NCI-H1105 (cell line): ENCODE data around the gene HMGA1.

Experiments used
- DNase-seq: peaks from one replicate; lab custom pipeline; 2025; lab: John Stamatoyannopoulos, UW

Gene HMGA1

DNA sequence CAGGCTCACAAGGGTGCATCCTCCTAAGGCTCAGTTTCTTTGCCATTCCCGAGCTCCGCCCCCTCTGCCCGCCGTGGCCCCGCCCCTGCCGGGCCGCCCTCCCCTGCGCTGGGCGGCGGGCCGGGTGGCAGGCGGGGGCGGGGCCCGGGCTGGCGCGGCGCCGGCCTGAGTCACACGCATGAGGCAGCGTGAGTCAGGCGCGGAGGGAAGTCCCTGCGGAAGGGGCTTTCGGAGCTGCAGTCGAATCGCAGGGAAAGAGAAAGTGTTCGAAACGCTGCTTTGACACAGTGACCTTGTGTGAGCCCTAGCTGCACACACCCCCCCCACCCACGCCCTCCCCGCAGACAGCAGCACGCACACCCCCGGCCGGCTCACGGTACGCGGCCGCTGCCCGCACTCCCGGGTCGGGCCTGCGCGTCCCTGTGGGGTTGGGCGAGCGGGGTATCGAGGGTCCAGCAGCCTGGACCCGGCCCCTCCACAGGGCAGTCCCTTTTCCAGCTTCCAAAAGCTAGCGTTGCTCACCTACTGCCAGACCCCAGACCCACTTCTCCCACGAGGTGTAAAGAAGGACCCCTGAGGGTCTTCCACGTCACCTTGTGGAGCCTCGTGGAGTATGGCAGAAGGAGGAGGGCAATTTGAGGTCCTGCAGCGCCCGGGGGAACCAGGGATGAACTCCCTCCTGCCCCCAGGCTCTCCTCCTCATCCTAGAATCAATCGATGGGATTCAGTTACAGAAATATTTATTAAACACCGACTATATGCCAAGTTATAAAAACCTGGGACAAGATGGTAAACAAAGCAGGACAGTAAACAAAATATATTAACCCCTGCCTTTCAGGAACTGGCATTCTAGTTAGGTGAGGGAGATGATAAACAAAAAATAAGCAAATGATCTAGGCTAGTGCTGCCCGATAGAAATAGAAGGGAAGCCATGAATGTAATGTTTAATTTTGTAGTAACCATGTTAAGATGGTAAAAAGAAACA is 12.4 kb upstream of the HMGA1 start:
- peak; percentile 83 for DNase-seq

DNA sequence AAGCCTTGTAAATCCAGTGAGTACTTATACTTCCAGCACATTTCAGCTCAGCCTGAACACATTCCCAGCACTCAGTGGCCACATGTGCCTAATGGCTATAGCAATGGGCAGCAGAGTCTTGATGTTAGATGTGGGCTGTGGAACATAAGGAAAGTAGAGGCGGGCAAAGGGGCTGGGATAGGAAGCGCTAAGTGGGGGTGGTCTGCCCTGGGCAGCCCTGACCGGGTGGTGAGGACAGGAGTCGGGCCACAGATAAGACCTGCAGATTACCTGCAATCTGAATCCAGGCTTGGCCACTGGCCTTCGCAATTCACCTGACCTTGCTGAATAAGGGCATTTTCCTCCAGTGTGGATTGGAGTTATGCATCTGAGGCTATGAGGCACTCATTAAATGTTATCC is 11.1 kb upstream of the HMGA1 start:
- no peak for DNase-seq

DNA sequence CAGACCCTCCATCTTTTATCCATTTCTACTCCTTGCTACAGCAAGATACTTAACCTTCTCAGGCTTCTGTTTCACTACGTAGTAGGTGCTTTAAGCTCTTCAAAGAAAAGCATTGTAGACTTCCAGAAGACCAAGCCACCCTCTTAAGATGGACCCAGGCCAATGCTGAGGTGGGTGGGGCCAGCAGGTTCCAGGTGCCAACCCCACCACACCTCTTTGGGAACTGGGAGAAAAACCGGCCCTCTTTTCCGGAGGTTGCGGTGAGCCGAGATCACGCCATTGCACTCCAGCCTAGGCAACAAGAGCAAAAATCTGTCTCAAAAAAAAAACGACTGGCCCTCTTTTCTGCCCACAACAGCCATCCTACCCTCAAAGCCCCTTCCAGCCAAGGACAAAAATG is 10.6 kb upstream of the HMGA1 start:
- no peak for DNase-seq

DNA sequence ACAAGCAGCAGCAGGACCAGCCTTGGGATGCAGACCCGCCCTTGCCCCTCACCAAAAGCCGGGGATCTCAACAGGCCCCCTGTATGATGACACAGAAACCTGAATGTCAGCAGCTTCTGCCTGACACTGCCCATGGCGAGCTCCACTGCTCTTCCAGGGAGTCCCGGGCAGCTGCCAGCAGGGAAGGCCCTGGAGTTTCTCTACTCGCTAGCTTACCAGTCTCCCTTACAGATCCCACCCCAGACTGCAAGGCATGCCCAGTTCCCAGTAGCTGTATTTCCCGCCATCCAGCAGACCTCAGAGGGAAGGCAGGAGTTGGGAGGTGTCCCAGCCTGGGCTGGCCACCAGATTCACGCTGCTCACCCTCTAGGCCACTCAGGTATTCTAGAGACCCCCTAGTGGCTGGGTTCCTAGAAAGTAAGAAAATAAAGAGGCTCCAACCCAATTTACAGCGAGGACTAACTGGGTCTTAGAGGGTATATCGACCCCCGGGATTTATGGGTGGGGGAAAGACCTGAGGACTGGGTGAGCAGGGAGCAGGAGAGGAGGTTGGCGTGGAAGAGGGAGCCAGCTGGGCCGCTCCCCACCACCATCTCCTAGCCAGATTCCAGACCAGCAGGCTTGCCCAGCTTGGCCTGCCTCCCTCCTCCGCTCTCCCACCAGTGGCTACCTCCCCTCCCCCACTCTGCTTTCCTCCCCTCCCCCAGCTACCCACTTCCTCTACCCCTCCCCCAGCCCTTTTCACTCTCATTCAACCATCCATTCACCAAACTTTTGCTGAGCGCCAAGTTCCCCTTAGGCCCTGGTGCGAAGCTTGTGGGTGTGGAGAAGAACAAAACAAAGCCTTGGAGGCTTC is 9.7 kb upstream of the HMGA1 start:
- DNase-seq = no peak

DNA sequence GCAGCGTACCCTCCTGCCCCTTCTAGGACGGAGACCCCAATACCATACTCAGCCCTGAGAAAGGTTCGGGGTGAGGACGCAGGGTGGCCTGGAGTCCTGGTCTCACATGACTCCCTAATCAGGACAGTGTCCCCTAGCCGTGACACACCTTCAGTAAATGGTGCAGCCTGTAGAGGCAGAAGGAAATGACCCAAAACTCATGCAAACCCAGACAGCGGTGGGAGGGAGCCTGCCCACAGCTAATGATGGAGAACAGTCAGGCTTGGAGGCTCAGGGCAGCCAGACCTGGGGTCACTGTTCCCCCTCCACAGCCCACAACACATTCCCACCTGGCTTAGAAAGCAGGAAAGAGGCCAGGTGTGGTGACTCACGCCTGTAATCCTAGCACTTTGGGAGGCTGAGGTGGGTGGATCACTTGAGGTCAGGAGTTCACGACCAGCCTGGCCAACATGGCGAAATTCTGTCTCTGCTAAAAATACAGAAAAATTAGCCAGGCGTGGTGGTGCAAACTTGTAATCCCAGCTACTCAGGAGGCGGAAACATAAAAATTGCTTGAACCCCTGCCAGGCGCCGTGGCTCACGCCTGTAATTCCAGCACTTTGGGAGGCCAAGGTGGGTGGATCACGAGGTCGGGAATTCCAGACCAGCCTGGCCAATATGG is 8.8 kb upstream of the HMGA1 start:
- DNase-seq = no peak

DNA sequence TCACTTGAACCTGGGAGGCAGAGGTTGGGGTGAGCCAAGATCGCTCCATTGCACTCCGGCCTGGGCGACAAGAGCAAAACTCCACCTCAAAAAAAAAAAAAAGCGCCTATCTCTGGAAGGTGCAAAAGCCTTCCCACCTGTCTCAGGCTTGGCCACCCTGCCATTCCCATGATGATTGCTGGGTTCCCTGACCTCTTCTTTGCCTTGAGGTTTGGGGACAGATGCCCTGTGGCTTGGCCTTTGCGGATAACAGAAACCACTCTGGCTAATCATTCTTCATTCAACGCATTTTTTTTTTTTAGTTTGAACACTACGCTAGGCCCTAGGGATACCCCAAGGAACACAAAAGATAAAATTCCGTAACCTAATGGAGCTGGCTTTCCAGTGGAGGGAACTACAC is 6.8 kb upstream of the HMGA1 start:
- no peak for DNase-seq

DNA sequence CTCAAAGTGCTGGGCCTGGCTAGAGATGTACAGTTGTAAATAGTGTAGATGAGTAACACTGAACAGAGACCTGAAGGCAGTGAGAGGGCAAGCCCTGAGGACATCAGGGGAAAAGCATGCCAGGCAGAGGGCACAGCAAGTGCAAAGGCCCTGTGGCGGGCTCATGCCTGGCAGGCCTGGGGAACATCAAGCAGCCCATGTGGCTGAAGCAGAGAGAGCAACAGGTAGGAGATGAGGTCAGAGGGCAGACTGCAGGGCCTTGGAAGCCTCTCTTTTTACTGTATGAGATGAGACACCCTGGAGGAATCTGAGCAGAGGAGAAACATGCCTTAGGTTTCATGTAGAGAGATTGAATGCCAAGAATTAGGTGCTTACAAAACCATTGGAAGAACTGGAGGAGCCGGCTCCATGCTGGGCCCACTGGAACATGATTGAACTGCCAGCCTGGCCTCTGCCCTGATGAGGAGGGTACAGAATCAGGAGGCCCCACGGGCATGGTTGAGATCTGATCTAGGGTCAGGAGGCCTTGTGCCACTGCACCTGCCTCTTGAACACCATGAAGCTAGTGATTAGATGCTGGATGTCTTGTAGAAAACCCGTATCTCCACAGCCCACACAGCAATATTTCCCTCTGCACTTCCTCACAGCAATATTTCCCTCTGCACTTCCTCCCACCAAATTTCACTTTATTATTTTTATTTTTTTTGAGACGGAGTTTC is 5.9 kb upstream of the HMGA1 start:
- no peak for DNase-seq

DNA sequence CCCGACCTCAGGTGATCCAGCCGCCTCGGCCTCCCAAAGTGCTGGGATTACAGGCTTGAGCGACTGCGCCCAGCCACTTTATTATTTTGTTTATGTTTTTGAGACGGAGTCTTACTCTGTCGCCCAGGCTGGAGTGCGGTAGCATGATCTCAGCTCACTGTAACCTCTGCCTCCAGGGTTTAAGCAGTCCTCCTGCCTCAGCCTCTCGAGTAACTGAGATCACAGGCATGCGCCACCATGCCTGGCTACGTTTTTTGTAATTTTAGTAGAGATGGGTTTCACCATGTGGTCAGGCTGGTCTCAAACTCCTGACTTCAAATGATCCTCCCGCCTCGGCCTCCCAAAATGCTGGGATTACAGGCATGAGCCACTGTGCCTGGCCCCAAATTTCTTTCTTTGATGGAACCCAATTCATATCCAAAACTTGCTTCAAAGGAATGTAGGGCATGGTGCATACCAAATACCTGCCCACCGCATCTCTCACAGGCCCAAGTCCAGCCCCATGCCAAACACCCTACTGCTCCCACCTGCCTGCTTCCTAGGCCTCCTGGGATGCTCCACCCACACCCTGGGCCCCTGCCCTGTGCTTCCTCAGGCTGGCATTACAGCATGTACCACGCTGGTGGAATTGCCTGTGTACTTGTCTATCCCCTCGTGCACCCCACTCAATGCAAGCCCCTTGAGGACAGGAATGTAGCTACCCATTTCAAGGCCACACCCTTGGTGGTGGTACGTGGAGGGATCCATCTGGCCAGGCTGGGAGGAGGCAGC is 4.9 kb upstream of the HMGA1 start:
- DNase-seq = no peak

DNA sequence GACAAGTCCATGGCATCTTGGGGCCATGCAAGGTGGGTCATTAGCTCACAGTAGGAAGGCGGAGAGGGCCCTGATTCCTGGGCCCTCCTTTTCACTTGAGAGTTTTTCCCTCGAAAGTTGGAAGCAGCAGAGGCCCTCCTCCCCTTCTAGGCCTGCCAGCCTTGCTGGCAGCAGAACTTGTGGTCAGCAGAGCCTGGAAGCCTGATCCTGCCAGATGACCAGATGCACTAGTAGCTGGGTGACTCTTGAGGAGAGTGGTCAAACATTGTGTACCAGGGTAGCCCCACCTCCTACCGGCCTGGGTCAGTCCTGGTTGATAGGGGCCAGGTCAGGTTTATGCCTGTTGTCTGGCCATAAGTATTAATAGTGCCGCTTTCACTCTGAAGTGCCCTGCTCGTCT is 3.8 kb upstream of the HMGA1 start:
- DNase-seq = no peak

DNA sequence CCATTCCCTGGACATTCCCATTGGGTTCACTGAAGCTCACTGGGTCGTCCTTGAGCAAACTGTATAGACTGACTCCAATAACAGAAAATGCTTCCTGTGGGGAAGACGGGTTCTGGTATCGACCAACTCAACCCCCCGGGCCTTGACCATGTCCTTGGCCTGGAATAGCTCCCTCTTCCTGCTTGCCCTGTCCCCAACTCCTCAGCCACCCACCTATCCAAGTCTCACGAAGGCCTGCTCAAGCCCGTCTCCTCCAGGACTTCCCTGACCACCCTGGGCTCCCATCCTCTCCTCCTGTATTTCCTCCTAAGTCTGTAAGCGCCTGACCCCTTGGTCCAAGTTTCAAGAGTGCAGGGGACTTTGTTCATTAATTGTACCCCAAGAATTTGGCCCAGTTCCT is 2.8 kb upstream of the HMGA1 start:
- DNase-seq = no peak

DNA sequence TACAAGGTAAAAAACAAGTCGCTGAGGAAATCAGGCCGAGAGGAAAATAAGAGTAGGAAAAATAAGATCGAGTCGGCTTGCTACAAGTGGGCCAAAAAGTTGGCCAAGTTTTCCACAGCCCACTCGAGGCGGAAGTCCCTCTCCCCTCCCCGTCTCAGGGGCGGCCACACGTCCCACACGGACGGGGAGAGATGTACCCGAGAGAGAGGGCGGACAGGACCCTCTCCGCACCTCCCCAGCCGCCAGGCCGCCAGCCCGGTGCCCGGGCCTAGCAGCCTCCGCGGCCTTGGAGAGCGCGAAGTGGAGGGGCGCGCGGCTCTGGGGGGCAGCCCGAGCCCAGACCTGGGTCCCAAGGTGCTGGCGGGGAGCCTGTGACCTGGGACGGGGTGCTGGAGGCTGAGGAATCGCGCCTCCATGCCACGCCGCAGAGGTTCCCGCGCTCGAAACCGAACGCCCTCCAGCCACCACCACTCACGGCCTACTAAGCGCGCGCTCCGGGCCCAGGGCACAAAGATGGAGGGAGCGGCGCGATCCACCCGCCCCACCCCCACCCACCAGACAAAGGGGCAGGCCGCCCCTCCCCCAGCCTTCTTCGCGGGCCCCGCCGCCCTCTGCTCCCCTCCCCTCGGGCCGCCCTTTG is 1.9 kb upstream of the HMGA1 start:
- DNase-seq = no peak

DNA sequence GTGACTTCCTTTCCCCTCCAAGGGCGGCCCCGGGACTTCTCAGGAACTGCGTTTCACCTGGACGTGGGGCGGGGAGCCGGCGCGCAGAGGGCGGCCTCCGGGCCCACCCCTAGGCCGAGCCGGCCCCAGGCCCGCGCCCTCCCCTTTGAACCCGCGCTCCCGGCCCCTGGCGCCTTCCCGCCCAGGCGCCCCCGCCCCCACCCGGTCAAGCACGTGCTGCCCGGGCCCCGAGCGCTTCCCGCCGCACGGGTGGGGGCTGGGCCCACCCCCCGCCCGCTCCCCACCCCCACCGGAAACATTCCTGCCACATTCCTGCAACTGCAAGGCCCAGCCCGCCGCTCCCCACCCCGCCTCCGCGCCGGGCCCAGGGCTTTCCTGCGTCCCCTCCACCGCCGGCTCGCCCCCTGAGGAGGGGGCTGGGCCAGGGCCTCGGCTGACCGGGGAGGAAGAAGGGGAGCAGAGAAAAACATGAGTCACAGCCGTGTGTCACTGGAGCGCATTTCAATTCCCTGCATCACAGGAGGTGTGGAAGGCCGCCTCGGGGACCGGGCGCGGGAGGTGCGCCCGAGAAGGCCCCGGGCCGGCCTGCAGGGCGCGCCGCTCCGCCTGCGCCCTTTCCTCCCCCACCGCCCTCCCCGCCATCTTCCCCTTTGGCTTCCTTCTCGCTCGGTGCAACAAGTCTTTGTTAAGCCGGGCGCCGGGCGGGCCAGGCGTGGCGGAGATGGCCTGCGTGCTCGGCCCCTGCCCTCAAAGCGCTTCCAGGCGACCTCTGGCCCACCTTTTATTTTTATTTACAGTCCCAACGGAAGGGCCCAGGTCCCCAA is 1.2 kb upstream of the HMGA1 start:
- DNase-seq = no peak

DNA sequence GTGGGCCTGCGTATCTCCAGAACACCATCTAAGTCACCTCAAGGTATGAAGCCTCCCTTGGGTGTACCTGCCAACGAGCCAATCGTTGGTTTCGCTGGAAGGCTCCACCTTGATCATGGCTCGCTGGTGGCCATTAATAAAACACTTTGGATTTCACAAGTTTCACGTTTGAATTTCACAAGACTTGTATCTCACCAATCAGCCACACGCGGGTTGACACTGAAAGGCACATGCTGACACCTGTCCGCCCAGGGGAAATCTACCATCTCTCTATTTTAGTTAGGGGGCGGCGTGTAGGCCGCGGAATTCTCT is 586 bp upstream of the HMGA1 start:
- DNase-seq = no peak

DNA sequence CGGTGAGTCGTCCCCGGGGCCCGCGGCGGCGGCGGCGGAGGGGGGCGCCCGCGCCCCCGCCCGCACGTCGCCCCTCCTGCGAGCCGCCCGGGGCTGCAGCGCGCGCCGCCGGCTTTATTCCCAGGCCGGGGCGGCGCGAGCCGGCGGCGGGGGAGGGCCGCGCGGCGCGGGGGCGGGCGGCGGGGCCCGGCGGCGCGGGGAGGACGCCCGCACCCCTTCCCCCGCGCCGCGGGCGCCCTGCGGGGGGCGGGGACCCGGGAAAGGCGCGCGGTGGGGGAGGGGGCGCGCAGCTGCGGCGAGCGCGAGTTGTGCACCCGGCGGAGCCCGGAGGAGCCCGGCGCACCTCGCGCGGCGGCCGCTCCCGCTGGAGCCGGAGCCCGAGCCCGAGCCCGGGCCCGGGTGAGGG is 646 bp downstream of the HMGA1 start:
- peak; percentile 11 for DNase-seq

DNA sequence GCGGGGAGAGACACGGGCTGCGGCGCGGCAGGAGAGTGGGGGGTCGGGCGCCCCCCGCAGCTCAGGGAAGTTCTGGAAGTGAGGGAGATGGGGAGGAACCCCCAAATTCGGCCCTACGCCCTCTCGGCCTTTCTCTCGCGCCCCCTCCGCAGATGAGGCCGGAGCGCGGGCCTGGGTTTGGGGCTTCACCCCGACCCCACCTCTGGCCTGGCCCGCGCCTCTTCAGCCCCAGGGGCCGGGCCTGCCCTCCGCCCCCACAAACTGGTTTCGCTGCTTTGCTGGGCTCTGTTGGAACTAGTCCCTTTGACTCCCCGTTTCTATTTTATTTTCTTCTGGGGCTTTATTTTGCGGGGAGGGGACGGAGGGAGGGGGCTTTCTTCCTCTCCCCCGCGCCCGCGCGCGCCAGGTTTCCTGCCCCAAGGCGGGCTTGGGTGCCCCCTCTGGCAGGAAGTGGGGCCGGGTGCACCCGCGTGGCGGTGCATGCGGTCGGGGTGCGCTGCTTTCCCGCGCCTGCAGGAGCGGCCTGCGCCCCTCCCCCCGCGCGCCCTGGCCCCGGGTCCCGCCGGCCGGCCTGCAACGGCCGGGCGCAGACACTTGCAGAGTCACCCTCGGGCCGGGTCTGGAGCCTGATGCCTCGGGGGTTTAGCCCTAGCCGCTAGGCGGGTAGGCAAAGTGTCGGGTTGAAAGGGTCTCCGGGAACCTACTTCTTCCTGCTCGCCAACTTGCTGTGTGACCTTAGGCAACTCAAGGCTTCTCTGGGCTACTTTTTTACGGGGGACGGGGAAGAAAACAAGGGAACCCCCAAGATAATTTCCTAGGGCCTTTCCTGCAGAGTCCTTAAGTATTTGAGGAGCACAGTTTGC is 1.3 kb downstream of the HMGA1 start:
- peak; percentile 56 for DNase-seq

DNA sequence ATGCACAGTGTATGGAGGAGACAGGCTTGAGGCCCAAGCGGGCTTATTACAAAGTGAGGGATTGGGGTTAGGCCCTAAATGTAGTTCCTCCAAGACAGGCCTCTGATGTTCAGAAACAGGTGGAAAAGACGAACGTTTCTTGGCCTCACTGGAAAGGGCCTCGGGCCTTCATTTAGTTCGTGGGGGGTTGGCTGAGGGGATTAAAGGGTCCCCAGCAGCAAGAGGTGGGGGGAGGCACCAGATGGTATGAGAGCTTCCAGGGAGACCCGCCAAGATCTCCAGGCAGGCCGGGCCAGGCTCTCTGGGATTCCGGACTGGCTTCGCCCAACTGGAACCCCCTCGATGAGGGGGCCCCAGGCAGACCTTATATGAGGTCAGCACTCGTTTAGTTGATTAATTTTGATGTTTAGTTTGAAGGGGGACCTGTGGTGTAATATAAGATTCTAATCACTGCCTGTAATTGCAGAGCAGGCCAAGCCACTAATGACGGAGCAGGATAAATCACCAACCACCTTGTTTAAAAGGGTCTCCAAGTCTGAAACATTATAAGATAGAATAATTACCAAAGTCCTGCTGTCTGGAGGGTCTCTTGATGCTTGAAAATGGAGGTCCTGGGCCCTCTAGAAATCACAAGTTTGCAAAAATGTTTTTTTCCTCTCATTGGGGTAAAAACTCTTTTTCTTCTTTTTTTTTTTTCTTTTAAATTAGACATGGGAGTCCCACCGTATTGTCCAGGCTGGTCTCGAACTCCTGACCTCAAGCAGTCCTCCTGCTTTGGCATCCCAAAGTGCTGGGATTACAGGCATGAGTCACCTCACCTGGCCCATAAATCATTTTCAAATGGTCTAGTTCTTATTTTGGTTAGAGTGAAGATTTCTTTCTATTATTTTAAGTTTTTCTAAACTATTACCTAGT is 2.2 kb downstream of the HMGA1 start:
- DNase-seq = no peak

DNA sequence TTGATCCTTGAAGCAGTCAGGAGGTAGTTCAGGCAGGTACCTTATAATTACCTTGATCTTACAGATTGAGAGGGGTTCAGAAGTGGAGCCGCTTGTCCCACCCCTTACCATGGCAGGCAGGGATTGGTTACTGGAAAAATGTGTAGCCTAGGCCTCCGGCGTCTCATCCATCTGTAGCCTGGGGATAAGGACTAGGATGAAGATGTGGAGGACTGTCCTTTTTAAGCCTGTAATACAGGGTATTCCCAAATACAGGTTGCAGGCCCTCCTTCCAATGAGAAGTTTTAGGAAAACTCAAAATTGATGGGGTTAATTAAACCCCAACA is 2.8 kb downstream of the HMGA1 start:
- DNase-seq = no peak

DNA sequence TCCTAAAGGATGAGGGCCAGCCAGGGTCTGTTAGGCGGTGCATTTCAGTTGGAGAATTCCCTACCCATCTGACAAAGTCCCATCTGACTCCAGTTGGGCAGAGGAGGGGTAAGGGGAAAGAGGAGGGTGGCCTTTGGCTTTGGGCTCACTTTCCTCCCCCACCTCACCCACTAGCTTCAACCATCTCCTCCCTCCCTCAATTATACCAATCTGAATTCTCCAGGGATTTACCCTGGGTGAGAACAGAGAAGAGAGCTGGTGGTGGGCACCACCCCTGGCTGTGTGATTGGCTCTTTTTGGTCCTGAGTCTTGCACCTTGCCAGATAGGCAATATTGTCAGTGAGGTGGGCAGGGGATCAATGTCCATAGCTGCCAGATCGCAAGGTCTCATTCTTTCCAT is 3.2 kb downstream of the HMGA1 start:
- DNase-seq = no peak
